ENCODE measurements around the gene CLDN1. TPM values are rescaled to one million over a fixed set of nuclear protein-coding genes. Genes with fewer than 3 reads are reported as not detected.

The CLDN1 gene
- total and polyA plus RNA-seq, 8 donors = 20.6 to 107 (median 29.5) TPM

GRCh38 chr3:190308154-190308553, 14.1 kb downstream of the CLDN1 start:
- no peak for DNase-seq
- intact Hi-C loops (cut with DNase I) = no loop called here
- ATAC-seq = no peak
- no peaks in the 10 kb centered on the region for H3K9me3 ChIP-seq
- H3K4me3 ChIP-seq = no peak overlapping the region
- FAIRE-seq = no peak
- no peak for TF ChIP-seq CTCF (IDR thresholded peaks at IDR 0.05)
- H3K27me3 ChIP-seq = no peaks in the 10 kb centered on the region
- no peaks in the 10 kb centered on the region for H3K36me3 ChIP-seq
- H3K4me1 ChIP-seq = peaks cover 28 to 42% (median 42%) of the 10 kb centered on the region in 3 donors
- WGBS, 2 donors = 65 to 73% methylated on average over 5 of the region's 5 CpGs
- H3K27ac ChIP-seq = peak overlapping the region in 2 of 4 donors; percentile 88 to 89

GRCh38 chr3:190307164-190307545, 15.1 kb downstream of the CLDN1 start:
- 10 to 14% methylated on average over 1 of the region's 1 CpG for WGBS, 2 donors
- intact Hi-C loops (cut with DNase I) = no loop called here
- FAIRE-seq (no peak), ATAC-seq (peak; percentile 88 to 93 (median 90)), DNase-seq (peak in 2 of 6 donors; percentile 25 to 26)
- Histone ChIP-seq H3K9me3 (no peaks in the 10 kb centered on the region), H3K4me1 (peaks cover 28 to 42% (median 42%) of the 10 kb centered on the region in 3 donors), H3K4me3 (peak overlapping the region in 2 of 4 donors; percentile 2 to 5), H3K27me3 (no peaks in the 10 kb centered on the region), H3K27ac (peak overlapping the region; percentile 80 to 89 (median 86)), H3K36me3 (no peaks in the 10 kb centered on the region)
- TF ChIP-seq CTCF (IDR thresholded peaks at IDR 0.05) = no peak

- intact Hi-C loops (cut with DNase I) = no loop called here
- peaks cover 28 to 42% (median 42%) of the 10 kb centered on the region in 3 donors for H3K4me1 ChIP-seq
These were observed 15.6 kb downstream of the CLDN1 start for GRCh38 chr3:190306513-190307163.

GRCh38 chr3:190306026-190306425, 16.2 kb downstream of the CLDN1 start:
- DNase-seq (no peak), ATAC-seq (no peak), FAIRE-seq (no peak)
- H3K27me3 ChIP-seq = no peaks in the 10 kb centered on the region
- no peaks in the 10 kb centered on the region for H3K9me3 ChIP-seq
- peaks cover 28 to 42% (median 42%) of the 10 kb centered on the region in 3 donors for H3K4me1 ChIP-seq
- peak overlapping the region in 3 of 4 donors; percentile 80 to 89 (median 88) for H3K27ac ChIP-seq
- no peak overlapping the region for H3K4me3 ChIP-seq
- no peaks in the 10 kb centered on the region for H3K36me3 ChIP-seq
- no peak for TF ChIP-seq CTCF (IDR thresholded peaks at IDR 0.05)
- intact Hi-C loops (cut with DNase I) = no loop called here
- WGBS, 2 donors = 65 to 69% methylated on average over 3 of the region's 3 CpGs

More at GRCh38 chr3:190306513-190307163, 15.6 kb downstream of the CLDN1 start:
- FAIRE-seq = no peak
- DNase-seq = peak in 3 of 6 donors; percentile 42 to 69 (median 60)
- Histone ChIP-seq H3K9me3 (no peaks in the 10 kb centered on the region), H3K36me3 (no peaks in the 10 kb centered on the region), H3K27ac (peak overlapping the region; percentile 80 to 89 (median 86)), H3K27me3 (no peaks in the 10 kb centered on the region), H3K4me3 (peak overlapping the region in 2 of 4 donors; percentile 2 to 5)
- no peak for TF ChIP-seq CTCF (IDR thresholded peaks at IDR 0.05)
- 15 to 17% methylated on average over 4 of the region's 4 CpGs for WGBS, 2 donors
- peak; percentile 85 to 92 (median 87) for ATAC-seq

GRCh38 chr3:190305406-190305805, 16.8 kb downstream of the CLDN1 start:
- no peak for FAIRE-seq
- intact Hi-C loops (cut with DNase I) = no loop called here
- no peak overlapping the region for H3K4me3 ChIP-seq
- no peak for DNase-seq
- H3K36me3 ChIP-seq = no peaks in the 10 kb centered on the region
- H3K4me1 ChIP-seq = peaks cover 28 to 42% (median 42%) of the 10 kb centered on the region in 3 donors
- H3K9me3 ChIP-seq = no peaks in the 10 kb centered on the region
- no peaks in the 10 kb centered on the region for H3K27me3 ChIP-seq
- no peak overlapping the region for H3K27ac ChIP-seq
- no peak for ATAC-seq
- no peak for TF ChIP-seq CTCF (IDR thresholded peaks at IDR 0.05)
